Transverse colon (tissue), 4 donors: ENCODE results near the gene ACLY. TPM values are rescaled to one million over a fixed set of nuclear protein-coding genes. Genes with fewer than 3 reads are reported as not detected.

Experiments
- DNase-seq: peaks from one replicate; pipeline ENCODE4 v3.0.0-alpha.2; 2019
- H3K27ac ChIP-seq, 4 donors: fragments of 200-600 bp; sonication (generic); 2 replicates each; pipeline ENCODE4 v1.5.1; 2016 to 2018; ENCODE audit warnings: inconsistent platforms in 4 of 4
- H3K27me3 ChIP-seq: fragments of 200-600 bp; sonication (generic); 2 replicates; pipeline ENCODE4 v1.5.1; 2017; ENCODE audit warnings: inconsistent platforms
- H3K36me3 ChIP-seq, 4 donors: fragments of 200-600 bp; sonication (generic); 2 replicates each; pipeline ENCODE4 v1.5.1; 2017 to 2019; ENCODE audit warnings: inconsistent platforms in 4 of 4
- H3K4me1 ChIP-seq, 4 donors: fragments of 200-600 bp; sonication (generic); 2 replicates each; pipeline ENCODE4 v1.5.1; 2017 to 2020; ENCODE audit warnings: inconsistent platforms in 4 of 4
- H3K4me3 ChIP-seq, 4 donors: fragments of 200-600 bp; sonication (generic); 1 replicate in 1 of 4; 2 replicates in 3 of 4; pipeline versions ENCODE4 v1.5.1 to v1.6.1; 2017 to 2019; ENCODE audit warnings: inconsistent platforms in 4 of 4
- H3K9me3 ChIP-seq, 2 donors: fragments of 200-600 bp; sonication (generic); 2 replicates each; pipeline ENCODE4 v1.5.1; 2017 to 2019; ENCODE audit warnings: inconsistent platforms in 2 of 2
- EP300 ChIP-seq: sonication (generic); formaldehyde crosslinking; IDR thresholded peaks from one replicate; pipeline ENCODE4 v1.6.1; 2017; ENCODE audit warnings: antibody characterized with exemption, low read depth
- POLR2A ChIP-seq: fragments of 450-650 bp; IDR thresholded peaks from one replicate; pipeline ENCODE4 v1.6.1; 2016; ENCODE audit warnings: antibody characterized with exemption, mild to moderate bottlenecking, moderate library complexity
- POLR2AphosphoS5 ChIP-seq, 3 donors: sonication (generic); formaldehyde crosslinking; IDR thresholded peaks; one replicate each; pipeline ENCODE4 v1.6.1; 2016; ENCODE audit warnings: antibody characterized with exemption in 3 of 3
- WGBS, 2 donors: methylation state at CpG; one replicate each; pipeline ENCODE4 v1.1.5; 2018; ENCODE audit warnings: low coverage in 1 of 2; 5-methylcytosine and 5-hydroxymethylcytosine counted together
- in situ Hi-C, 4 donors: fragments of 200-750 bp; cut with MboI; loops; one replicate each; pipeline versions ENCODE4 v1.15.0 to v1.15.1; 2017; ENCODE audit warnings: low sequenced_read_pairs in 3 of 4, low pct_ligation_motif_present in 1 of 4, low pct_unique_long_range_greater_than_20kb in 1 of 4
- intact Hi-C: fragments of 100-400 bp; cut with DNase I; formaldehyde crosslinking; loops from one replicate; pipeline ENCODE4 v1.15.1; 2023; ENCODE audit warnings: low total_unique reads
- total RNA-seq, 4 donors: library from RNA; depleted of rRNA; stranded (reverse); fragments of >200 nt; gene quantifications; one replicate each; pipeline ENCODE4 v1.1.0, GENCODE V29; 2016
- TF ChIP-seq, protein P1 (sequence below), 5 experiments: fragments of 200-600 bp in 3 of 5; fragments of 450-650 bp in 2 of 5; sonication (generic) in 3 of 5; IDR thresholded peaks; 1 replicate in 2 of 5; 2 replicates in 3 of 5; pipeline ENCODE4 v1.5.1; 2016 to 2017; ENCODE audit warnings: antibody characterized with exemption in 5 of 5, inconsistent platforms in 3 of 5, mild to moderate bottlenecking in 2 of 5, moderate library complexity in 1 of 5

The ACLY gene
- total RNA-seq, 4 donors from 2014 or later, result 39.2 to 69.2 (median 51.9) TPM

GRCh38 chr17:41956522-41956921 is 37.8 kb upstream of the ACLY start:
- Histone ChIP-seq H3K9me3 (no peaks in the 10 kb centered on the region), H3K27ac (no peak overlapping the region), H3K36me3 (no peaks in the 10 kb centered on the region), H3K4me3 (no peak overlapping the region), H3K4me1 (peaks cover 0 to 11% (median 0%) of the 10 kb centered on the region in 4 donors), H3K27me3 (no peaks in the 10 kb centered on the region)
- TF ChIP-seq, protein P1, sequence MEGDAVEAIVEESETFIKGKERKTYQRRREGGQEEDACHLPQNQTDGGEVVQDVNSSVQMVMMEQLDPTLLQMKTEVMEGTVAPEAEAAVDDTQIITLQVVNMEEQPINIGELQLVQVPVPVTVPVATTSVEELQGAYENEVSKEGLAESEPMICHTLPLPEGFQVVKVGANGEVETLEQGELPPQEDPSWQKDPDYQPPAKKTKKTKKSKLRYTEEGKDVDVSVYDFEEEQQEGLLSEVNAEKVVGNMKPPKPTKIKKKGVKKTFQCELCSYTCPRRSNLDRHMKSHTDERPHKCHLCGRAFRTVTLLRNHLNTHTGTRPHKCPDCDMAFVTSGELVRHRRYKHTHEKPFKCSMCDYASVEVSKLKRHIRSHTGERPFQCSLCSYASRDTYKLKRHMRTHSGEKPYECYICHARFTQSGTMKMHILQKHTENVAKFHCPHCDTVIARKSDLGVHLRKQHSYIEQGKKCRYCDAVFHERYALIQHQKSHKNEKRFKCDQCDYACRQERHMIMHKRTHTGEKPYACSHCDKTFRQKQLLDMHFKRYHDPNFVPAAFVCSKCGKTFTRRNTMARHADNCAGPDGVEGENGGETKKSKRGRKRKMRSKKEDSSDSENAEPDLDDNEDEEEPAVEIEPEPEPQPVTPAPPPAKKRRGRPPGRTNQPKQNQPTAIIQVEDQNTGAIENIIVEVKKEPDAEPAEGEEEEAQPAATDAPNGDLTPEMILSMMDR (IDR thresholded peaks at IDR 0.05), result no peak
- TF ChIP-seq EP300 (no peak), POLR2A (no peak), POLR2AphosphoS5 (IDR thresholded peaks at IDR 0.05) (no peak)
- in situ Hi-C loops (no loop called here), intact Hi-C loops (no loop called here)
- no peak for DNase-seq
- WGBS, 2 donors, result 91 to 96% methylated on average over 4 to 6 of the region's 6 CpGs

GRCh38 chr17:41948762-41949460 is 30.2 kb upstream of the ACLY start:
- no peak overlapping the region for H3K27ac ChIP-seq
- in situ Hi-C loops (no loop called here), intact Hi-C loops (no loop called here)
- TF ChIP-seq, protein P1 (IDR thresholded peaks at IDR 0.05), result no peak
- no peak for TF ChIP-seq POLR2A
- no peak for TF ChIP-seq EP300
- no peak for TF ChIP-seq POLR2AphosphoS5 (IDR thresholded peaks at IDR 0.05)
- no peak for DNase-seq
- no peaks in the 10 kb centered on the region for H3K9me3 ChIP-seq
- no peaks in the 10 kb centered on the region for H3K4me1 ChIP-seq
- no peak overlapping the region for H3K4me3 ChIP-seq
- H3K27me3 ChIP-seq, result no peaks in the 10 kb centered on the region
- no peaks in the 10 kb centered on the region for H3K36me3 ChIP-seq
- 81 to 100% methylated on average over 3 to 11 of the region's 11 CpGs for WGBS, 2 donors

GRCh38 chr17:41944943-41945342 is 26.2 kb upstream of the ACLY start:
- in situ Hi-C loops, result no loop called here
- TF ChIP-seq POLR2AphosphoS5 (IDR thresholded peaks at IDR 0.05) (no peak), POLR2A (no peak)
- intact Hi-C loops, result no loop called here
- 71 to 72% methylated on average over 2 to 3 of the region's 3 CpGs for WGBS, 2 donors
- no peak for DNase-seq
- Histone ChIP-seq H3K4me3 (no peak overlapping the region), H3K4me1 (no peaks in the 10 kb centered on the region), H3K27ac (no peak overlapping the region), H3K9me3 (no peaks in the 10 kb centered on the region), H3K27me3 (no peaks in the 10 kb centered on the region), H3K36me3 (no peaks in the 10 kb centered on the region)

DNA sequence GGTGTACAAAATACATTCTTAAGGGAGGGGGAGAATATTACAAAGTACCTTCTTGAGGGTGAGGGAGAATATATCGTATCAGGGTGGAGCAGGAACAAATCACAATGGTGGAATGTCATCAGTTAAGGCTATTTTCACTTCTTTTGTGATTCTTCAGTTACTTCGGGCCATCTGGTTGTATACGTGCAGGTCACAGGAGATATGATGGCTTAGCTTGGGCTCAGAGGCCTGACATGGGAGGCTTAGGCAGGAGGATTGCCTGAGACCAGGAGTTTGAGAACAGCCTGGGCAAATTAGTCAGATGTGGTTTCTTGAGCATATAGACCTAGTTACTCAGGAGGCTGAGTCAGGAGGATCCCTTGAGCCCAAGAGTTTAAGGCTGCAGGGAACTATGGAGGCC is 24.7 kb upstream of the ACLY start:
- no peaks in the 10 kb centered on the region for H3K36me3 ChIP-seq
- intact Hi-C loops (no loop called here), in situ Hi-C loops (no loop called here)
- DNase-seq, result no peak
- TF ChIP-seq POLR2AphosphoS5 (IDR thresholded peaks at IDR 0.05), result no peak
- TF ChIP-seq, protein P1 (IDR thresholded peaks at IDR 0.05), result no peak
- TF ChIP-seq POLR2A, result no peak
- no peak for TF ChIP-seq EP300
- 91% methylated on average over 3 of the region's 3 CpGs; no CpG with 5 or more reads in 1 of the 2 donors for WGBS, 2 donors
- no peaks in the 10 kb centered on the region for H3K27me3 ChIP-seq
- no peaks in the 10 kb centered on the region for H3K9me3 ChIP-seq
- H3K27ac ChIP-seq, result no peak overlapping the region
- H3K4me3 ChIP-seq, result no peak overlapping the region
- no peaks in the 10 kb centered on the region for H3K4me1 ChIP-seq
